Ureter (tissue), 1 donor: ENCODE measurements around the gene CAMK2A. TPM values are rescaled to one million over a fixed set of nuclear protein-coding genes. Genes with fewer than 3 reads are reported as not detected.
"Not testable (repeated sequence)": the region's sequence is repeated elsewhere in the genome, so short reads cannot be mapped to it uniquely, and the experiment has no call there.

Source experiments
- DNase-seq: peaks from one replicate; pipeline ENCODE4 v3.0.0-alpha.2; 2020; ENCODE audit warnings: low spot score
- total RNA-seq: library from RNA; stranded (reverse); gene quantifications from one replicate; pipeline ENCODE4 v1.2.4, GENCODE V29; 2023
- donor health status: DM: yes; HTN: yes; CAD: no.

CAMK2A gene
- total RNA-seq, 1 donor from 2014 or later: 1.4 TPM

- DNase-seq: no peak
Measured at GRCh38 chr5:150255659-150256409, 33.7 kb downstream of the CAMK2A start.

- DNase-seq: no peak
Measured at GRCh38 chr5:150254774-150255173, 34.8 kb downstream of the CAMK2A start.

GRCh38 chr5:150254363-150254762 lies 35.2 kb downstream of the CAMK2A start:
- no peak for DNase-seq

DNA sequence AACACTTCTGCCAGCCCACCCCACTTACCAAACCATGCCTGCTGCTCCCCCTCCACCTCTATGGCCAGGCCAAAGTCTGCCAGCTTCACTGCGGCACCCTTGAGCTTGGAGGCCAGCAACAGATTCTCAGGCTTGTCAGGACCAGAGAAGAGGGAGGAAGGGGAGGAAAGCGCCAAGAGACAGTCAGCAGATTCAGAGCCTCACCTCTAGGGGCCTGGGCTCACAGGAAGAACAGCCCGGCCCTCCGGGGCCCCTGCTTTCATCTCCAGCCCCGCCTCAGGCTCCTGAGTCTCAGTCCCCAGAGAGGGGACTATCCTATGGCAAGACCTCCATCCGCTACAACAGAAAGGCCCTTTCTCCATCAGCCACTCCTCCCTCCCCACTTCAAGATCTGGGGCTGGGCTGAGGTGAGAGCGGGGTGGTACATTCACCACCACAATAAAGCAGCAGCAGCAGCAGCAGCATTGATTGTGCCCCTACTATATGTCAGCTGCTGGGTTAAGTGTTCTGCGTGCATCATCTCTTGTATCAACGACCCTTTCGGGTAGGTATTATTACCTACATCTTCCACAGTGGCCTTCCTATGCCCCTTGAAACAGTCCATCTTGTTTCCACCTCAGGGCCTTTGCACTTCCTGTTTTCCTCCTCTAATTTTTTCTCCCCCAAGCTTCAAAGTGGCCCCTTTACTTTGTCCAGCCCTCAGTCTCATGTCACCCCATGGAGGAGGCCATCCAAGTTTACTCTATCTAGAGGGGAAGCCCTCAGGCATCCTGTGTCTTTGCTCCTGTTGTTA lies 36.0 kb downstream of the CAMK2A start:
- no peak for DNase-seq

- DNase-seq: no peak
Measured at GRCh38 chr5:150252489-150252888, 37.1 kb downstream of the CAMK2A start.

GRCh38 chr5:150251504-150251903 lies 38.1 kb downstream of the CAMK2A start:
- DNase-seq: no peak

GRCh38 chr5:150249744-150250143 lies 39.8 kb downstream of the CAMK2A start:
- DNase-seq: no peak

- DNase-seq: no peak
Measured at GRCh38 chr5:150248946-150249345, 40.6 kb downstream of the CAMK2A start.

DNA sequence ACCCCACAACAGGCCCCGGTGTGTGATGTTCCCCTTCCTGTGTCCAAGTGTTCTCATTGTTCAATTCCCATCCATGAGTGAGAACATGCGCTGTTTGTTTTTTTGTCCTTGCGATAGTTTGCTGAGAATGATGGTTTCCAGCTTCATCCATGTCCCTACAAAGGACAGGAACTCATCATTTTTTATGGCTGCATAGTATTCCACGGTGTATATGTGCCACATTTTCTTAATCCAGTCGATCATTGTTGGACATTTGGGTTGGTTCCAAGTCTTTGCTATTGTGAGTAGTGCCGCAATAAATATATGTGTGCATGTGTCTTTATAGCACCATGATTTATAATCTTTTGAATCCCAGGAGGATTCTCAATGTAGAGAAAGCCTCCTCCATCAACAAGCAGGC lies 41.1 kb downstream of the CAMK2A start:
- not testable (repeated sequence) for DNase-seq

DNA sequence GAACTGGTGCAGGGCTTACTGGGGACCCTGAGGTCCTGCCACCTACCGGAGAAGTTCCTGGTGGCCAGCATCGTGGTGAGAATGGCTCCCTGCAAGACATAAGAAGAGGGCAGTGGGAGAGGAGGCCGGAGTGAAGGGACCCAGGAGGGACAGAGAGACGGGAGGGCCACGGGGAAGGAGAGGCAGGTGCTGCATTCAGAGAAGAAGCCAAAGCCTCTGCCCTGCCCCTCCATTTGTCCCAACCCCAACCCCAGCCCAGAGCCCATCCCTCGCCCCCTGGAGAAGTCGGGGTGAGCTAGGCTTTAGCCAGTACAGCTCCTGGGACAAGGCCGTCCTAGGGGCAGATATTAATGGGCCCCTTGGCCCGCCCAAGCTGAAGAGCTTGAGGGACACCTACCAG lies 41.8 kb downstream of the CAMK2A start:
- no peak for DNase-seq

DNA sequence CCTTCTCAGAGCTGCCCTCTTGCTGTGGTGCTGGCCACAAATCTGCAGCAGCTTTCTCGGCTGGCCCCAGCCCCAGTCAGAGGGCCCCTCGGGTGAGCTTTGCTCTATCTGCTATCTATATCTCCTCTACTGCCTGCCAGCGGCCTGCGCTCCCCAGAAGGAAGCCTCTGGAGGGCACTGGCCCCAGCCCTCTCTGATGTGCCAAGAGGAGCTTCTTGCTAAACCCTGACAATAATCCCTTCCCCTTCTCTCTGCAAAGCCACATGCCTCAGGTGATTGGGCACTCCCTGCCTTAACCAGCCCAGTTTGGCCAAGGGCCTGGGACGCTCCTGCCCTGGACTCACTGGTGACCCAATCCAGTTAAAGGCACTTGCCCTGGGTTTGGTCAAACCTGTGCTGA lies 42.7 kb downstream of the CAMK2A start:
- no peak for DNase-seq

DNA sequence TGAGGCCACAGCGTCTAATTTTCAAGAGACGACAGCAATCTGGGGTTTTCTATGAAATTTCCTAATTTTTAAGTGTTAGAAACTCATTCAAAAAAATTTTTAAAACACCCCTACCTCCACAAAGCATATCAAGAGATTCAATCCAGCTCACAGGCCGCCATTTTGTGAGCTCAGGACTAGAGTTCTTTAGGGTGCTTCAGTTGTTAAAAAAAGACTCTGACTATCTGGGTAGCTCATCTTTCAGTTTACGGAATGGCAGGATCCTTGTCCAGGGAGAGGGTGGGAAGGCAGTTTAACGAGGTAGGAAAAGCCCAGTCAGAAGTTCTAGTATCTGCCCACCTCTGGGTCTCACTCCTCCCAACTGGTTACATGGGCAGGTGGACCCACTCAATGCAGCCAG lies 43.1 kb downstream of the CAMK2A start:
- no peak for DNase-seq

GRCh38 chr5:150245808-150246207 lies 43.8 kb downstream of the CAMK2A start:
- DNase-seq: no peak

DNA sequence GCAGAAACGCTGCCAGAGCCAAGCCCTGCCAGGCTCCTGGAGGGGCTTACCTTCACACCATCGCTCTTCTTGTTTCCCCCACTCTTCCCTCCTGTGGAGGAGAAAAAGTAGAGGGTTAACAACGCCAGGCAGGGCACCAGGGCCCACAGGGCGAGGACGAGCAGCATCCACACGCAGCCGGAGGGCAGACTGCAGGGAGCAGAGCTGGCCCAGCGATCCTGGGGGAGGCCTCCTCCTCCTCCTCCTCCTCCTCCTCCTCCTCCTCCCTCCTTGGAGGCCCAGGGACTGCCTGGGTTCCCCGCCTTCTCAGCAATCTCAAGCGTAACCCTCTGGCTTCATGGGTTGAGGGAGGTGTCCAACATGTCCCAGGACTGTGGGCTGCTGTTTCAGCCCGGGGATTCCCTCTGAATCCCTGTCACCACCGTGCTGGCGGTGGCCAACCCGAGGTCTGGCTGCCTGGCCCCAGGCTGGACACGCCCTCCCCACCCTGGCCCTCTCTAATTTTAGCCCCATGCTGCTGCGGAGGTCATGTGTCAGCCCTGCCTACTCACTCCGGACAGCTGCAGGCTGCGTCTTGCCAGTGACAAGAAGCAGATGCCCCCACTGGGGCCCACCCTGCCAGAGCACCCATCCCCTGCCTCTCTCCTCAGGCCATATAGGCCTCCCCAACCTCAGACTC lies 44.3 kb downstream of the CAMK2A start:
- DNase-seq: peak; percentile 57

DNA sequence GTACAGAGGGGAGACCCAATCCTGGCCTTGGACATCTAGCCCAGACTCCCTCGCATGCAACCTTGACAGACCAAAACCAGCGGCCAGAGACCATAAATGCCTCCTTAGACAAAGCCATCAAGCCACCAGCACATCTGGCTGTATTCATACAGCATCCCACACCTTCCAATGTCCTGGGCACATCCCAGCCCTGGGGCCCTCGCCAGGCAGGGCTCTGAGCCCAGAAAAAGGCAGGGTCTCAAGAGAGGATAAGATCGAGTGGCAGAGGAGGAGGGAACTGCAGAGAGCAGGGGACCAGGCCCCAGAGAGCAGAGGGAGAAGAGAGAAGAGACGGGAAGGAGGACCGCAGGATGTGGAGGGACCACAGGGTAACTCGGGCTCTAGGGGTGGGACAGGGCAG lies 45.4 kb downstream of the CAMK2A start:
- DNase-seq: no peak

DNA sequence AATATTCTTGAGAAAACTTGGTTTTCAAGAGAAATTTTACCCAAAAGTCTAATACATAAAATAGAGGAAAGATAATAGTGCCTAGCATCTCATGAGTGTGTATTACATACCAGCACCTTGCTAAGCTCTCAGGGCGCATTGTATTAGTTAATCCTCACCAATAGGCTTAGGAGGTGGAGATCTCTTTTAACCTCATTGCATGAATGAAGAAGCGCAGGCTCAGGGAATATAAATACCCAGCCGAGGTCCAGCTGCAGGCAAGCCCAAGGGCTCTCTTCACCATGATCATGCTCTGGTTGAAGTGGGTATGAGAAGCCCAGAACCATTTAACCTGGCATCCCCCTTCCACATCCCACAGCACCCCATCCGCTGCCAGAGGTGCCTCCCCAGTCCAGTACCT lies 46.0 kb downstream of the CAMK2A start:
- DNase-seq: no peak

- no peak for DNase-seq
Measured at GRCh38 chr5:150242251-150242894, 47.2 kb downstream of the CAMK2A start.

GRCh38 chr5:150241298-150242160 lies 48.0 kb downstream of the CAMK2A start:
- DNase-seq: no peak

- no peak for DNase-seq
Measured at GRCh38 chr5:150239794-150240122, 49.8 kb downstream of the CAMK2A start.

- no peak for DNase-seq
Measured at GRCh38 chr5:150239099-150239793, 50.3 kb downstream of the CAMK2A start.

DNA sequence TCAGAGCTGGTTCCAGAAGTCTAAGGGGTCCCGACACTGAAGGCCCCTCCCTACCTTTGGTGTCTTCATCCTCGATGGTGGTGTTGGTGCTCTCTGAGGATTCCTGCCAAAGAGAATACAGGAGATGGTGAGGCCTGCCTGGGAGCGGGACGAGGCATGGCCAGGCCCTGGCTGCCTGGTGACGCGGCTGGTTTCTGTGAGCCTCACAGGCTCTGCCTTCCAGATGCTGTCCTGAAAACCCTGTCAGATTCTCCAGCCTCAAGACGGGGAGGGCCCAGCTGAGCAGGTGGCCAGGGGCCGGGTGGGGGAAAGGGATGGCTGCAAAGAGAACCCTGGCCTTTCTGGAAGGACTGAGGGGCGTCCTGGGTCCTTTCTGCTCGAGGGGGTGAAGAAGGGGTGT lies 50.9 kb downstream of the CAMK2A start:
- no peak for DNase-seq
